Measurements from ENCODE around the gene UGT1A3. TPM values are rescaled to one million over a fixed set of nuclear protein-coding genes. Genes with fewer than 3 reads are reported as not detected.

UGT1A3 gene
- polyA plus RNA-seq, 1 donor = 0.16 TPM

- Histone ChIP-seq H3K27ac (ENCODE audit: low read length) (no peak overlapping the region), H3K4me1 (ENCODE audit: control insufficient read depth, insufficient read depth, low read length) (no peaks in the 10 kb centered on the region), H3K27me3 (ENCODE audit: control insufficient read depth, insufficient read depth, low read length) (no peaks in the 10 kb centered on the region), H3K36me3 (ENCODE audit: control insufficient read depth, insufficient read depth, low read length) (no peaks in the 10 kb centered on the region), H3K9me3 (ENCODE audit: control insufficient read depth, low read depth, low read length) (no peaks in the 10 kb centered on the region), H3K4me3 (ENCODE audit: low read length) (no peak overlapping the region)
- WGBS (ENCODE audit: insufficient coverage, low lambda C conversion rate) = no CpG with 5 or more reads among the region's 2 CpGs
- no peak for DNase-seq
These were observed 74.6 kb downstream of the UGT1A3 start for GRCh38 chr2:233803292-233803911.

GRCh38 chr2:233803994-233804393, 75.2 kb downstream of the UGT1A3 start:
- Histone ChIP-seq H3K27me3 (ENCODE audit: control insufficient read depth, insufficient read depth, low read length) (no peaks in the 10 kb centered on the region), H3K9me3 (ENCODE audit: control insufficient read depth, low read depth, low read length) (no peaks in the 10 kb centered on the region), H3K4me1 (ENCODE audit: control insufficient read depth, insufficient read depth, low read length) (no peaks in the 10 kb centered on the region), H3K27ac (ENCODE audit: low read length) (no peak overlapping the region), H3K36me3 (ENCODE audit: control insufficient read depth, insufficient read depth, low read length) (no peaks in the 10 kb centered on the region), H3K4me3 (ENCODE audit: low read length) (no peak overlapping the region)
- no CpG with 5 or more reads among the region's 8 CpGs for WGBS (ENCODE audit: insufficient coverage, low lambda C conversion rate)
- DNase-seq = no peak

- H3K27me3 ChIP-seq (ENCODE audit: control insufficient read depth, insufficient read depth, low read length) = no peaks in the 10 kb centered on the region
- no peak overlapping the region for H3K27ac ChIP-seq (ENCODE audit: low read length)
- H3K4me3 ChIP-seq (ENCODE audit: low read length) = no peak overlapping the region
- DNase-seq = no peak
- 100% methylated on average over 1 of the region's 12 CpGs for WGBS (ENCODE audit: insufficient coverage, low lambda C conversion rate)
- H3K9me3 ChIP-seq (ENCODE audit: control insufficient read depth, low read depth, low read length) = no peaks in the 10 kb centered on the region
- no peaks in the 10 kb centered on the region for H3K4me1 ChIP-seq (ENCODE audit: control insufficient read depth, insufficient read depth, low read length)
- H3K36me3 ChIP-seq (ENCODE audit: control insufficient read depth, insufficient read depth, low read length) = no peaks in the 10 kb centered on the region
These were observed 78.5 kb downstream of the UGT1A3 start for GRCh38 chr2:233807215-233807865.

DNA sequence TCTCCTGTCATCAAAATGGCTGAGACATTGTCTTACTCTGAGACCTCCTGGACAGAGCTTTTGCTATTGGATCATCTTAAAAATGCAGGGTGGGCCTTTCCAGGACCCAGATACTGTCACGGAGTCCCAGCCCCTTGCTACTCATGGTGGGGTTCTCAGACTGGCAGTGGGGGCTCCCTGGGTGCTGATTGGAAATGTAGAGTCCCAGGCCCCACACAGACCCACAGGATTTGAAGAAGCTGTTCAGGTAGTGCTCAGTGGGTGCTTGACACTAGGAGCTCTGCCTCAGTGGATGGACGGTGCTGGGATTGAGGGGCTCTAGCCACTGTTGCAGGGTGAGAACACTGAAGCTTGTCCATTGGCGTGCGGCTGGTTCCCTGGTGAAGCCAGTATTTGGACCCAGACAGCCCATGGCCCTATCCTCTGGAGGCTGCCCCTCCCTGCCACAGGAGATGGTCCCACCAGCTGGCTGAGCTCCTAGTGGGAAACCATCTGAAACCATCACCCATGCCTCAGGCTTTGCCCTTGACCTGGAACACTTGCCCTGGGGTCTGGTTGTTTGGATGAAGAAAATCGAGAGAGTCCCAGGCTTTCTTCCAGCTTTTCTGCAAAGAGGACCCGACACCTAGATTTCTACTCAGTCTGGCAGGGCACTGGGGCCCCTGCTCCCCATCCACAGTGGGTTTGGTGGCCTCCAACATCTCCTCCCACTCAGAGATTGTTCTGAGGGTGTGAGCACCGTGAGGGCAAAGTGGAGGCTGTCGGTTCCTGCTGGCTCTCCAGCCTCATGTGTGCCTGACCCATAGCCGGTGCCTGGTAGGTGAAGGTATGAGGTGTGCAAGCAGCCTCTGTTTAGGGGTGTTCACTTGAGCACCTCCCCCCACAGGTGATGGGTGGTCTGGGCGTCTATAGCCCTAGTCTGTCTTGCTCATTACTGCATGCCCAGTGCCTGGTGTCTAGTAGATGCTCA, 79.4 kb downstream of the UGT1A3 start:
- Histone ChIP-seq H3K27ac (ENCODE audit: low read length) (no peak overlapping the region), H3K36me3 (ENCODE audit: control insufficient read depth, insufficient read depth, low read length) (no peaks in the 10 kb centered on the region), H3K27me3 (ENCODE audit: control insufficient read depth, insufficient read depth, low read length) (no peaks in the 10 kb centered on the region), H3K9me3 (ENCODE audit: control insufficient read depth, low read depth, low read length) (no peaks in the 10 kb centered on the region), H3K4me3 (ENCODE audit: low read length) (no peak overlapping the region), H3K4me1 (ENCODE audit: control insufficient read depth, insufficient read depth, low read length) (no peaks in the 10 kb centered on the region)
- WGBS (ENCODE audit: insufficient coverage, low lambda C conversion rate) = no CpG with 5 or more reads among the region's 10 CpGs
- DNase-seq = no peak

- DNase-seq = no peak
- Histone ChIP-seq H3K9me3 (ENCODE audit: control insufficient read depth, low read depth, low read length) (no peaks in the 10 kb centered on the region), H3K27ac (ENCODE audit: low read length) (no peak overlapping the region), H3K4me1 (ENCODE audit: control insufficient read depth, insufficient read depth, low read length) (no peaks in the 10 kb centered on the region), H3K27me3 (ENCODE audit: control insufficient read depth, insufficient read depth, low read length) (no peaks in the 10 kb centered on the region), H3K4me3 (ENCODE audit: low read length) (no peak overlapping the region), H3K36me3 (ENCODE audit: control insufficient read depth, insufficient read depth, low read length) (no peaks in the 10 kb centered on the region)
- WGBS (ENCODE audit: insufficient coverage, low lambda C conversion rate) = no CpG with 5 or more reads among the region's 6 CpGs
These were observed 81.5 kb downstream of the UGT1A3 start for GRCh38 chr2:233810385-233810784.

- no peak for DNase-seq
These were observed 82.2 kb downstream of the UGT1A3 start for GRCh38 chr2:233811087-233811486.

GRCh38 chr2:233811732-233812131, 82.9 kb downstream of the UGT1A3 start:
- Histone ChIP-seq H3K36me3 (ENCODE audit: control insufficient read depth, insufficient read depth, low read length) (no peaks in the 10 kb centered on the region), H3K4me3 (ENCODE audit: low read length) (no peak overlapping the region), H3K27me3 (ENCODE audit: control insufficient read depth, insufficient read depth, low read length) (no peaks in the 10 kb centered on the region), H3K4me1 (ENCODE audit: control insufficient read depth, insufficient read depth, low read length) (peaks cover 6% of the 10 kb centered on the region), H3K27ac (ENCODE audit: low read length) (no peak overlapping the region), H3K9me3 (ENCODE audit: control insufficient read depth, low read depth, low read length) (no peaks in the 10 kb centered on the region)
- no peak for DNase-seq
- WGBS (ENCODE audit: insufficient coverage, low lambda C conversion rate) = no CpG with 5 or more reads among the region's 8 CpGs

More at GRCh38 chr2:233811087-233811486, 82.2 kb downstream of the UGT1A3 start:
- Histone ChIP-seq H3K4me3 (ENCODE audit: low read length) (no peak overlapping the region), H3K27ac (ENCODE audit: low read length) (no peak overlapping the region), H3K36me3 (ENCODE audit: control insufficient read depth, insufficient read depth, low read length) (no peaks in the 10 kb centered on the region), H3K27me3 (ENCODE audit: control insufficient read depth, insufficient read depth, low read length) (no peaks in the 10 kb centered on the region), H3K4me1 (ENCODE audit: control insufficient read depth, insufficient read depth, low read length) (no peaks in the 10 kb centered on the region), H3K9me3 (ENCODE audit: control insufficient read depth, low read depth, low read length) (no peaks in the 10 kb centered on the region)
- WGBS (ENCODE audit: insufficient coverage, low lambda C conversion rate) = no CpG with 5 or more reads among the region's 4 CpGs

GRCh38 chr2:233813236-233814055, 84.6 kb downstream of the UGT1A3 start:
- 40% methylated on average over 1 of the region's 3 CpGs for WGBS (ENCODE audit: insufficient coverage, low lambda C conversion rate)
- Histone ChIP-seq H3K36me3 (ENCODE audit: control insufficient read depth, insufficient read depth, low read length) (no peaks in the 10 kb centered on the region), H3K27ac (ENCODE audit: low read length) (no peak overlapping the region), H3K27me3 (ENCODE audit: control insufficient read depth, insufficient read depth, low read length) (no peaks in the 10 kb centered on the region), H3K4me1 (ENCODE audit: control insufficient read depth, insufficient read depth, low read length) (peaks cover 21% of the 10 kb centered on the region), H3K9me3 (ENCODE audit: control insufficient read depth, low read depth, low read length) (no peaks in the 10 kb centered on the region), H3K4me3 (ENCODE audit: low read length) (no peak overlapping the region)
- DNase-seq = no peak

DNA sequence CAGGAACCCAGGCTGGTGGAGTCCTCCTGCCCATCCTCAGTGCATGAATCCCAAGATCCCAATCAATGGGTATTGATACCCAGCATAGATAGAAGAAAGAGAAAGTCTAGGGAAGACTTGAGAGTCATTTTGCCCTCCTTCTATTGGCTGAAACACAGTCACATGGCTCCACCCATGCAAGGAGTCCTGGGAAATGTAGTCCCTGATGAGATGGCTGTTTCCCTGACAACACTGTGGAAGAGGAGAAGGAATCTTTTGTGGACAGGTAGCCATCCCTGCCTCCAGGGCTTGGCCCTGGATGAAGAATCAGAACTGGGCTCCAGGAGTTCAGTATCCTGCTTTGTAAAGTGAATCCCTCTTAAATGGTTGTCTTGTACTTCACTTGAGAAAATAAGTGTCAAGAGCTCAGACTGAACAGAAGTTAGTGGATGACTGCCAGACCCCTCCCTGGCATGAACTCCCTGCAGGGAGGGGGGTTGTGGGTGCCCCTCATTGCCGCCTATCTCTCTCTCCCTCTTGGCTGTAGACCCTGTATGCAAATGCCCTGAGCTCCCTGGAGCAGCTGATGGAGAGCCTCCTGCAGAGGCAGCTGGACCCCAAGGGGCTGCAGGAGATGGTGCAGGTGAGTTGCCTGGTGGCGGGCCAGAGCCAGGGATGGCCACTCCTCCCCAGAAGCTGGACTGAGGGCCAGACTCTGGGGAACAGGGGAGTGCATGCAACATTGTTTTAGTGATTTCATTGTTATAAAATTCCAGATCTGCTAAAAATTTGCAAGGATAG, 85.4 kb downstream of the UGT1A3 start:
- H3K4me3 ChIP-seq (ENCODE audit: low read length) = no peak overlapping the region
- WGBS (ENCODE audit: insufficient coverage, low lambda C conversion rate) = no CpG with 5 or more reads among the region's 2 CpGs
- no peaks in the 10 kb centered on the region for H3K27me3 ChIP-seq (ENCODE audit: control insufficient read depth, insufficient read depth, low read length)
- no peak overlapping the region for H3K27ac ChIP-seq (ENCODE audit: low read length)
- DNase-seq = no peak
- H3K36me3 ChIP-seq (ENCODE audit: control insufficient read depth, insufficient read depth, low read length) = no peaks in the 10 kb centered on the region
- H3K4me1 ChIP-seq (ENCODE audit: control insufficient read depth, insufficient read depth, low read length) = peaks cover 24% of the 10 kb centered on the region
- H3K9me3 ChIP-seq (ENCODE audit: control insufficient read depth, low read depth, low read length) = no peaks in the 10 kb centered on the region

Data from large intestine (tissue), 3 donors.